Stimulated activated CD4-positive, alpha-beta T cell treated with anti-CD3 and anti-CD28 coated beads, TNF-alpha, amount 100 ng/mL, for 4 hours (primary cell): Measurements from ENCODE around the gene LOXL4.
"Not testable (repeated sequence)": the region's sequence is repeated elsewhere in the genome, so short reads cannot be mapped to it uniquely, and the experiment has no call there.

ENCODE experiments used
- DNase-seq, 3 experiments: peaks; one replicate each; pipeline ENCODE4 v3.0.0-alpha.2; 2020; ENCODE audit warnings: low read depth in 3 of 3

LOXL4 gene

DNA sequence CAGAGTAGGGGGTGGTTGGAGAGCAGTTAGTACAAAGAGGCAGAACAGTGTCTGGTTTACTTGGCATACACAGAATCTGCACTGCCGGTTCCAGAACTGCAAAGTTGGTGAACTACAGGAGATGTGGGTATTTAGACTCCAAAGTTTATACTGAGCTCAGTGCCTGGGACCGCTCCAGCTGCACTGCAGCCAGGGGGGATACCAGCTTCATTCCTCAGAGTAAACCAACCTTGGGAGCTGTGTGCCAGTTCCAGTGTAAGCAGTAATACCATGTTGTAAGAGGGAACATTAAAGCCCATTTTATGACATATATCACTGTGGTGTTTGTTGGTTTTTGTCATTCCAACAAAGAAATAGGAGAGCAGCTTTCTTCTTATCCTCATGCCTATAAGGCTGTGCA is 23.4 kb downstream of the LOXL4 start:
- no peak for DNase-seq

- no peak for DNase-seq
These were observed 23.9 kb downstream of the LOXL4 start for GRCh38 chr10:98244141-98244540.

GRCh38 chr10:98242823-98243222 is 25.2 kb downstream of the LOXL4 start:
- DNase-seq: no peak

- DNase-seq: no peak
These were observed 27.5 kb downstream of the LOXL4 start for GRCh38 chr10:98240524-98240923.

DNA sequence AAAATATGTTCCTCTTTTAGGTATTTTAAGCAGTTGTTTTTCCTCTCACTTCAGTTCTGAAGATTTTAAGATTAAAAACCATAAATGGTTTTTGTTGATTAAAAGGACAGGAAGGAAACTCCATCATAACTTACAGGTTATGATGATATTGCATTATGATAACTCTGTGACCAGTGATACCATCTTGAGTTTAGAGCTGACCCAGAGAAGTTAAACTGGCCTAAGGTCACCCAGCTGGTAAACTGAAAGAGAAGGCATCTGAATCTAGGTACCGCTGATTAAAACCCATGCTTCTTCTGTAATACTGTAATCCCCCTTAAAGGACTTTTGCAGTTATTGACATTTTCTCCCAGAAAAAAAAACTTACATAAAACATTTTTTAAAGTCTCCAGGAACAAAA is 29.6 kb downstream of the LOXL4 start:
- no peak for DNase-seq

DNA sequence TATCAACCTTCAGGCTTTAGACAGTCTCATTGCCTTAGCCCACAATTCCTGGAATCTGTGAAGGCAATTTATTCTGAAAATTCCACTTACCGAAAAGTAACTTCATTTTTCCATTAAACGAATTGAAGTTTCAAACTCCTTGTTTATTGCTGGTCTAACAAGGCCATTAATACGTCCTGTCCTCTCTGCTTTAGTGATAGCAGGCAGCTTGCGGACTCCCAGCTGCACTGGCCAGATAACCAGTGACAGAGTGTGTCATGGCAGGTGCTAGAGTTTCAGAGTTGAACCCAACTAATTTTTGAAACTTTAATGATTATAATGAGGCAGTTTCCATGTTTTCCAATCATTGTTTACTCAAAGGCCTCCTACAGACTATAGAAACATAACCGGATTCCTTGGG is 31.1 kb downstream of the LOXL4 start:
- DNase-seq: no peak

- DNase-seq: no peak
These were observed 32.1 kb downstream of the LOXL4 start for GRCh38 chr10:98235846-98236245.

DNA sequence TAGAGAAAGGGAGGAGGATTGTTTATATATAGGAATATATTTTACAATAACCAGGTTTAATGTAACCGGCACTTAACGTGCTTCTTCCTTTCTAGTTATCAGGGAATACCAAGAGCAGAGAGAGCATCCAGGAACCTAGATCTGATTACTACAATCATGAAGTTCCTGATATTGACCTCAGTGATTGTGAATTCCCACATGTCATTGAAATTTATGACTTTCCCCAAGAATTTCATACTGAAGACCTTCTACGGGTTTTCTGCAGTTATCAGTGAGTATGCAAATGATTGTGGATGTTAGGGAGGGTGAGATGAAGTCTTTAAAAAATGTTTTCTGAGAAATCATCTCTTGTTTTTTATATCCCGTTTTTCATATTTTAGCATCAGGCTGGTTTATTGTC is 36.6 kb downstream of the LOXL4 start:
- no peak for DNase-seq

DNA sequence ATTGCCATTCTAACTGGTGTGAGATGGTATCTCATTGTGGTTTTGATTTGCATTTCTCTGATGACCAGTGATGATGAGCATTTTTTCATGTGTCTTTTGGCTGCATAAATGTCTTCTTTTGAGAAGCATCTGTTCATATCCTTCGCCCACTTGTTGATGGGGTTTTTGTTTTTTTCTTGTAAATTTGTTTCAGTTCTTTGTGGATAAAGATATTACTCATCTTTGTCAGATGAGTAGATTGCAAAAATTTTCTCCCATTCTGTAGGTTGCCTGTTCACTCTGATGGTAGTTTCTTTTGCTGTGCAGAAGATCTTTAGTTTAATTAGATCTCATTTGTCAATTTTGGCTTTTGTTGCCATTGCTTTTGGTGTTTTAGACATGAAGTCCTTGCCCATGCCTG is 39.7 kb downstream of the LOXL4 start:
- DNase-seq: not testable (repeated sequence)

GRCh38 chr10:98227713-98228112 is 40.3 kb downstream of the LOXL4 start:
- not testable (repeated sequence) for DNase-seq

DNA sequence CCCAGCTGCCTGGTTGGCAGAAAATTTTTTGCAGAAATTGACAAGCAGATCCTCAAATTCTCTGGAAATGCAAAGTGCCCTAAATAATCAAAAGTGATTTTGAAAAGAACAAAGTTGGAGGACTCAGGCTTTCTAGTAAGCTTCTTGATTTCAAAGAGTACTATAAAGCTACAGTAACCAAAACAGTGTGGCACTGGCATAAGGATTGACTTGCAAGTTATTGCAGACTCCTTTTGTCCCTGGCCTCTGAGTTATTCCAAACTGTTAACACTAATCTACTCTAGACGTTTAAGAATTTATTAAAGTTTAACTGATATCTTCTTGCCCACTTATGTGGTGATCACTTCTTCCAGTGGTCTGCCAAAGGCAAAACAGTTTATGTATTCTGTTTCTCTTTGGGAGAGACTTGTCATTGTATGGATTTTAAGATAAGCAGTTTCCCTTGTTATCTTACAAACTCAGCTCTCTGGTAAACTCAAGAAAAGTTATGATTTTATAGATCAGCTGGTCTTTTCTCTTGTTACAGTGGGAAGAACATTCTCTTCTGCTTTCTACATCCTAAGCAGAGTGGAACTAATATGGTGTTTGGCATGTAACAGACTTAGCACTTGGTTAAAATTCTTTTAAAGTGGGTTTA is 41.4 kb downstream of the LOXL4 start:
- no peak for DNase-seq

DNA sequence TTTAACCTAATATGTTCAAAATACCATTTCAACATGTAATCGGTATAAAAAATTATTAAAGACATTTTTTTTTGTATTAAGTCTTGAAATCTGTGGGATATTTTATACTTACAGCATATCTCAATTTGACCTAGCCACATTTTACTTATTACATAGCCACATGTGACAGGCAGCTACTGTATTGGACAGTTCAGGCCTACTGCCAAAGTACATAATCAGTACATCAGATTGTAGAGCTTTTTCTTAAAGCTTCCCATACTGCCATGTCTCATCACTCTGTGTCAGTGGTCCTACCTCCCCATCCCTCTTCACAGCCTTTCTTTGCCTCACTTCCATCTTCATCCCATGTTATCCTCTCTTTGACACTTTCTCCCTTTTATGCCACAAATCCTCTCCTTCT is 43.0 kb downstream of the LOXL4 start:
- no peak for DNase-seq

DNA sequence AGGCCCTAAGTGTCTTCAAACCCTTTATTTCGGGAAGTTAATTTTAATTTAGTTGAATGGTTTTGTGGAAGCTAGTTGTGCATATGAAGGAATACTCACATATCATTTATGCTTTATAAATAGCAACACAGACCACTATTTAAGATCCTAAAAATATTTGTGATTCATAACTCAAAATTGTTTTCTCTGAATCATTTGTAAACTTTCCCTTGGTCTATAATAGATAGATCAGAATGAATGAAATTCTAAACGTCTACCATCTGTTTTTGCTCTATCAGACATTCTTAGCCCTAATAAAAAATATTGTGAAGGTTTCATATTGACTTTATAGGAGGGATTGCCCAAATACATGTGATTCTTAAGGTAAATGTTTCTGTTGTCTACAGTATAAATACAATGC is 43.5 kb downstream of the LOXL4 start:
- DNase-seq: no peak

GRCh38 chr10:98223874-98224273 is 44.1 kb downstream of the LOXL4 start:
- DNase-seq: no peak

DNA sequence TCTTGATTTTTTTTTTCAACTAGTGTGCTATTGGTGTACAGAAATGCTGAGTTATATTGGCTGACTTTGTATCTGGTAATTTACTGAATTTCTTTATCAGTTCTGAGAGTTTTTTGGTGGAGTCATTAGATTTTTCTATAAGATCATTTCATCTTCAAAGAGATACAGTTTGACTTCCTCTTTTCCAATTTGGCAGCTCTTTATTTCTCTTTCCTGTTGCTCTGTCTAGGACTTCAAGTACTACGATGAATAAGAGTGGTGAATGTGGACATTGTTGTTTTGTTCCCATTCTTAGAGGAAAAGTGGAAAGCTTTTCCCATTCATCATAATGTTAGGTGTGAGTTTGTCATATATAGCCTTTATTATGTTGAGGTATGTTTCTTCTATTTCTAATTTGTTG is 50.2 kb downstream of the LOXL4 start:
- no peak for DNase-seq

GRCh38 chr10:98215373-98215772 is 52.6 kb downstream of the LOXL4 start:
- DNase-seq: no peak

DNA sequence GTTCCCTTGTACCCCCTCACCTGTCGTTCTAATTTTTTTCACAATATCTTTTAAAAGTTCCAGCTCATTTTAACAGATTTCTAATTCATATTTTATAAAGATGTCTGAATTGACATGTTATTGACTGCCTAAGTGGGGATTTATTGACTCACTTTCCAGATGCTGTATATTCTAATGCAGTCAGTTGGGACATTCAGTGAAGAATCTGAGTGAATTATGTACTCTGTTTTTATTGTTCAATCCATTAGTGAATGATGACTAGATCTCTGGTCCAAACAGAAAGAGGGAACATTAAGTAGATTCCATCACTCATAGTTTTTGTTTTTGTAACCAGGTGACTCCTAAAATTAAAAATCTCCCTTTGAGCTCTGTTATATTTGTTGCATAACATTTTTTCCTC is 54.3 kb downstream of the LOXL4 start:
- no peak for DNase-seq

DNA sequence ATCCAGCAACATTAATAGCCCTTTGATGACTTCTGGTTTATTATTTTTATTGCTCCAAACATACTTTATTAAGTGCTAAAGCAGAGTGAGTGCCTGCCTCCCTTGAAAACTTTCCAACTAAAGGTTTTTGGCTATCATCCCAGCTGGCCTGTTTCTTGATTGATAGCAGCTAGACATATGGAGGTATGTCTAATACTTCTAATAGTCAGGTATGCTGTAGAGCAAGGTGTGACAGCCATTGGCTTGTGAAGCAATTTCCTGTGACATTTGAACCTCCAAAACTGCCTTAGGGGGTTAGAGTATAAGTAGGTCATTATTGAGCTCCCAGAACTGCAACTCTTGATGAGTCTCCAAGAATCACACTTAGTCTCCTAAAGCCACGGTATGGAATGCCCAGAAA is 55.8 kb downstream of the LOXL4 start:
- no peak for DNase-seq

GRCh38 chr10:98209441-98209840 is 58.6 kb downstream of the LOXL4 start:
- DNase-seq: no peak

DNA sequence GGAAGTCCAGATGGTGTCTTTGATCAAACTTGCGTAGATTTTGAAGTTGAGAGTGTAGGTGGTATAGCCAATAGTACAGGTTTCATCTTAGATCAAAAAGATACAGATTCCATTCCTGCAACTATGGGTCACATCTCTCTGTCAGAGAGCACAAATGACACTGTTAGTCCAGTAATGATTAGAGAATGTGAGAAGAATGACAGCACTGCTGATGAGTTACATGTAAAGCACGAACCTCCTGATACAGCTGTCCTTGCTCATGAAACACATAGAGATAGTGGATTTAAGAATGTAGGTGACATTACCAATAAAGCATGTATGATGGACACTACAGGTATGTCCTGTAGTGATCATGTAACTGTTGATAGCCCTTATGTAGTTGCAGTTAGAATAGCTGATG is 59.1 kb downstream of the LOXL4 start:
- no peak for DNase-seq

DNA sequence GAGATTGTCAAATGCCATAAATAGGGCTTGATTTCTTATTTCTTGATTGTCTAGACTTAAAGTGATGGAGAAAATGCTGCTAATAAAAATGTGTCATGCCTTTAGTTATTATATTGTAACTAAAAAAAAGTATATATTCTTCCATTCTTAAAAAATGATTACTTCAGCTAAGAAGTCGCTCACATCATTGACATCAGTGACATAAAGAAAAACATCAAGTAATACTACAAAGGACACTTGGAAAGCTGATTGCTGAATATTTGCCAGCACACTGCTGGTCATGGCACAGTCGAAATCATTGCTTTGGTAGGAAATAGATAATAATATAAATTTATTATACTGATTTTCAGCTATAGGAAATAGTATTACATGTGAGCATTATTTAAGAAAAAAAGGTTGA is 62.6 kb downstream of the LOXL4 start:
- no peak for DNase-seq

DNA sequence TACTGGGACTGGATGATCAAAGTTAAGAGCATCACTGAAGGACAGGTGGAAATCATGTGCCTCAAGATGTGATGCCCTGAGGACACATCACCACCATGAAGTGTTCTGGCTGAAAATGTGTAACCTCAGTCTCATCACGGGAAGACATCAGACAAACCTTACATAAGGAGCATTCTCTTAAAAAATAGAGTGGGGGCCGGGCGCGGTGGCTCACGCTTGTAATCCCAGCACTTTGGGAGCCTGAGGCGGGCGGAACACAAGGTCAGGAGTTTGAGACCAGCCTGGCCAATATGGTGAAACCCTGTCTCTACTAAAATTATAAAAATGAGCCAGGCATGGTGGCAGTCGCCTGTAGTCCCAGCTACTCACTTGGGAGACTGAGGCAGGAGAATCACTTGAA is 65.6 kb downstream of the LOXL4 start:
- no peak for DNase-seq

GRCh38 chr10:98201760-98202159 is 66.2 kb downstream of the LOXL4 start:
- no peak for DNase-seq
